H1 (cell line): ENCODE measurements around the gene PLEKHG5. TPM values are rescaled to one million over a fixed set of nuclear protein-coding genes. Genes with fewer than 3 reads are reported as not detected.

Experiments
- CHD2 ChIP-seq: IDR thresholded peaks from 2 replicates; pipeline ENCODE4 v1.6.1; 2012; ENCODE audit warnings: low read length, improper control_type of control experiment
- CHD7 ChIP-seq: fragments of 300-600 bp; sonication (generic); IDR thresholded peaks from 2 replicates; pipeline ENCODE4 v1.7.1; 2012; ENCODE audit warnings: low read length, moderate library complexity, mild to moderate bottlenecking, inconsistent platforms; ENCODE audit not compliant: insufficient replicate concordance
- CREB1 ChIP-seq: IDR thresholded peaks from 2 replicates; pipeline ENCODE4 v1.6.1; 2012; ENCODE audit warnings: inconsistent platforms
- EZH2 ChIP-seq: fragments of 200-600 bp; sonication (generic); IDR thresholded peaks from 2 replicates; pipeline ENCODE4 v1.7.1; 2012; ENCODE audit warnings: low read depth, mild to moderate bottlenecking, moderate library complexity, low read length, inconsistent platforms; ENCODE audit not compliant: severe bottlenecking
- JUND ChIP-seq: IDR thresholded peaks from 2 replicates; pipeline ENCODE4 v1.6.1; 2011; ENCODE audit warnings: mild to moderate bottlenecking, improper control_type of control experiment, low read length
- RAD21 ChIP-seq, 2 experiments: IDR thresholded peaks in 1 of 2; conservative IDR thresholded peaks in 1 of 2; 2 replicates each; pipeline ENCODE4 v1.6.1; 2011; ENCODE audit warnings: low read depth in 2 of 2, low read length in 2 of 2, improper control_type of control experiment in 1 of 2, inconsistent platforms in 1 of 2, mild to moderate bottlenecking in 1 of 2, moderate library complexity in 1 of 2
- RNF2 ChIP-seq: fragments of 200-900, 300-1000 bp; sonication (generic); IDR thresholded peaks from 2 replicates; pipeline ENCODE4 v1.7.1; 2016; ENCODE audit warnings: borderline replicate concordance, low read depth, mild to moderate bottlenecking, antibody characterized with exemption, low read length; ENCODE audit not compliant: poor library complexity, severe bottlenecking; ENCODE audit errors: missing control alignments
- SIN3A ChIP-seq, 2 experiments: IDR thresholded peaks in 1 of 2; conservative IDR thresholded peaks in 1 of 2; 2 replicates each; pipeline ENCODE4 v1.6.1; 2011 to 2012; ENCODE audit warnings: low read length in 2 of 2, improper control_type of control experiment in 1 of 2, low read depth in 1 of 2, mild to moderate bottlenecking in 1 of 2
- TEAD4 ChIP-seq: IDR thresholded peaks from 2 replicates; pipeline ENCODE4 v1.6.1; 2012; ENCODE audit warnings: low read depth, low read length, inconsistent platforms, mixed read lengths
- polyA plus RNA-seq, 7 experiments: library from polyadenylated mRNA; depleted of rRNA in 3 of 7; stranded (reverse) in 5 of 7; unstranded in 2 of 7; fragments of >200 nt in 5 of 7; fragments of 200-250 nt in 2 of 7; gene quantifications; 1 replicate in 5 of 7; 2 replicates in 1 of 7; 4 replicates in 1 of 7; pipeline versions ENCODE4 v1.2.1 to v1.2.3, GENCODE V29; 2011 to 2013; ENCODE audit warnings: missing spikeins in 2 of 7, mixed read lengths in 2 of 7
- total RNA-seq: library from RNA; stranded (reverse); fragmentation: NEBNext Ultra II Directional; extraction: Animal tissue kit (Norgen Biotek cat#: 25700); gene quantifications from 2 replicates; pipeline ENCODE4 v1.2.1, GENCODE V29; 2021

Gene PLEKHG5
- total and polyA plus RNA-seq, 2 of the 8 experiments (the other 6 are each of a cell fraction or from before 2014, with no cell fraction given), result 10.4 to 13.8 TPM

- TF ChIP-seq CHD7 (no peak), EZH2 (no peak), TEAD4 (no peak), CREB1 (no peak), CHD2 (no peak), SIN3A (conservative IDR thresholded peaks at IDR 0.05 in 1 of 2, IDR thresholded peaks at IDR 0.05 in 1 of 2; ENCODE audit: low read depth in 1 of 2, low read length in 2 of 2) (no peak), RNF2 (no peak), RAD21 (IDR thresholded peaks at IDR 0.05 in 1 of 2, conservative IDR thresholded peaks at IDR 0.05 in 1 of 2; ENCODE audit: low read depth in 2 of 2, low read length in 2 of 2) (no peak), JUND (no peak)
These were observed 3.6 kb upstream of the PLEKHG5 start (continued) for GRCh38 chr1:6495041-6495441.
